Anterior cingulate cortex (tissue), 58 donors: Measurements from ENCODE around the gene LRRC7.
A peak's percentile ranks its signal among the peaks of the same experiment; 100 is the strongest.

ENCODE experiments used
- DNase-seq, 58 donors: peaks; one replicate each; lab custom pipeline; 2025; lab: John Stamatoyannopoulos, UW

Gene LRRC7

DNA sequence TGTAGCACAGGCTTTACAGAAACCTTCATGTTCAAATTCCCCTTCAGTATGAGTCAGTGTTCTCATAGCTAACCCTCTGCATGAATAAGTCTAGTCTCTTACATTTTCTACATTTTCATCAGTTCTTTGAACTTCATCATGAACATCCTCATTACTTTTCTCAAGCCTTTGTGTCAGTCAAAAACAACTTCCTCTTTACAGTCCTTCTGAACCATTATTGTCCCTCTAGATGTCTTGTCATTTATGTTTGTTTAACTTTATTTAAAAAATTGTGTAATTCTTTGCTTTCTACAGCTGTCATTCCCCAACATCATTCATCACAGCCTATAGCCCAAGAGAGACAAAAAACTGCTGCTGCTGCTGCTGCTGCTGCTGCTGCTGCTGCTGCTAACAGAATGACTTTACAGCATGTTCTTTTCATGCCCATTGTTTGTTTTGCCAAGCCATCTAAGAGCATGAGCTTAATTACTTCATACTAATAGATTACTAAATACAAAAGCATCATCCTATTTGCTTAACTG is 504.6 kb downstream of the LRRC7 start:
- DNase-seq, result no peak

DNA sequence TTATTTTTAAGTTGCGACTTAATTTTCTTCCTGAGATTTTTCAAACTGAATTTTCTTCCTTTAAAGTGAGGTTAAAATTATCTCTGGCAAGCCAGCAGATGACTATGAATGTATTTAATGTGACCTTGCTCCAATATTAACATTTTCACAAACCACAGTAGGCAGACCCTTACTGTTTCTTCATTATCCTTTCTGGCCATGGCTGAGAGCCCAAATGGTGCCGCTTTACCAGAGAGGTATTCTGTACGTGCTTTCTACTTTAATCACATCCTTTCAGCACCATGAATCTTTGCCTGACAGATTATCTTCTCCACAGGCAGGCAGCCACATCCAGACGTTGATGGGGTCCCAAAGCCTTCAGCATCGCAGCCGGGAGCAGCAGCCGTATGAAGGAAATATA is 508.0 kb downstream of the LRRC7 start:
- DNase-seq, result no peak

DNA sequence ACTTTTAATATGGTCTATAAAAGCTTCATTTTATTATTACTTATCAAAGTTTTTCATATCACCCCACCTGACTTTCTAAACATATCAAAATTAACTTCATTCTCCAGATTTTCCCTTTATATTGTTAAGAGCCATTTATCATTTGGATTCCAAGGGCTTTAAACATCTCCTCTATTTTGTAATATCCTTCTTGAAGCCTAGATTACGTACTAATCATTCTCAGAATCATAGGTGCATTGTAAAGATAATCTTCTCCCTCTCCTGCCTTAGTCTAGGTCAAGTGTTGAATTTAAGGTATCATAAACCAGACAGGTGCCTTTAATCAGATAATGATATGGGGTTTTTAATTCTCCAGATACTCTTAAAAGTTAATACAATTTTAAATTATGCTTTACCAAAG is 509.3 kb downstream of the LRRC7 start:
- no peak for DNase-seq

DNA sequence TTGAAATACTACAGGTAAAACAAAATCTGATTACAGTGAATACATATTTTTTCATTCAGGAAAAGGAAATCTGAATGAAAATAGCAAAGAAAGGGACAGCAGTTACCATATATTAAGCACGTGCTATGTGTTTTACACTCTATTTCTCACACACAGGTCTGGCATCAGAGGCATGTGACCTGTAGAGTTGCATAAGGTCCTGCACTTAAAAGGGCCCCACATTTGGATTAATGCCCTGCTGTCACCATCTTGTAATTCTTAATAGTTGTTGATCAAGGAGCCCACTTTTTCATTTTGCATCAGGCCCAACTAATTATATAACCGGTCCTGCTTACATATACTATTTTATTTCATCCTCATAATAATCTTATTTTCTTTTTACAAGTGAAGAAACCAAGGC is 511.8 kb downstream of the LRRC7 start:
- no peak for DNase-seq

DNA sequence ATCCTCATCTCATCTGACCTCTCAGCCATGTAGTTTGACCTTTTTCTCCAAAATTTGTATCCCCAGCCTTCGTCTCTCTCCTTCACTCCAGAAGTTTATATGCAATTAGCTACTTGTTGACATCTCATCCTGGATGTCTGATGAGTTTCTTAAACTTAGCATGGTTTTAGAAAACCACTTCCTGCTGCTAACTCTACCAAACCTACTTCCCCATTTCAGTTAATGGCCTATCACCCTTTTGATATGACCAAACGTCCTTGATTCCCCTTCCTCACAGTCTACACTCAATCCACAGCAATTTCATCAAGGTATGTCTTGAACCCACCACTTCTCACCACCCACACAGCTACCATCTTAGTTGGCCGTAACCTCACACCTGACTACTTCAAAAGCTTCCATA is 515.8 kb downstream of the LRRC7 start:
- DNase-seq, result no peak

DNA sequence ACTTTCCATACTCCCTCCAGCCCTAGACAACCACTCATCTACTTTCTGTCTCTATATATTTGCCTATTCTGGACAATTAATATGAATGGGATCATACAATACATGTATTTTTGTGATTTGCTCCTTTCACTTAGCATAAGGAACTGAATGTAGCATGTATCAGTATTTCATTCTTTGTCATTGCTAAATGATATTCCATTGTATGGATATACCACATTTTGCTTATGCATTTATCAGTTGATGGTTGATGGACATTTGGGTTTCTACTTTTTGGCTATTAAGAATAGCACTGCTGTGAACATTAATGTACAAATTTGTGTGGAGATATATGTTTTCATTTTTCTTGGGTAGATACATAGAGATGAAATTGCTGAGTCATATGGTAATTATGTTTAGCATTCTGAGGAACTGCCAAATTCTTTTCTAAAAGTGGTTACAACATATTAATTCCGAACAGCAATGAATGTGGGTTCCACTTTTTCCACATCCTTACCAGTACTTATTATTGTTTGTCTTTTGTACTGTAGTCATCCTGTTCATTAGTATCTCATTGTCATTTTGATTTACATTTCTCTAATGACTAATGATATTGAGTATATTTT is 516.7 kb downstream of the LRRC7 start:
- DNase-seq, result no peak

DNA sequence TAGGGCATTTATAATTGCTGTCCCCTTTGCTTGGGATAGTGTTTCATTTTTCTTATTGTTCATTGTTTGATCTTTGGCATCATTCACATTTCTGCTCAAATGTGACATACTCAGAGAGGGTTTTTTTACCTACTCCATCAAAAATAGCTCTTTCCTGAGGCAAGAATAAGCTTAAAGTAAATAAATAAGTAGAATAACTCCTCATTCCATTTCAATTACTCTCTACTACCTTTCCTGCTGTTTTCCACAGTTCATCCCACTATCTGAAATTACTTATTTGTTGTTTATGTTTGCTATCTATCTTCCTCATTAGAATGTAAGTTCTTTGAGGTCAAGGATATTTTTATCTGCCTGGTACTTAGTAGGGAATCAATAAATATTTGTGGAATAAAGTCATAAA is 517.8 kb downstream of the LRRC7 start:
- DNase-seq, result no peak

DNA sequence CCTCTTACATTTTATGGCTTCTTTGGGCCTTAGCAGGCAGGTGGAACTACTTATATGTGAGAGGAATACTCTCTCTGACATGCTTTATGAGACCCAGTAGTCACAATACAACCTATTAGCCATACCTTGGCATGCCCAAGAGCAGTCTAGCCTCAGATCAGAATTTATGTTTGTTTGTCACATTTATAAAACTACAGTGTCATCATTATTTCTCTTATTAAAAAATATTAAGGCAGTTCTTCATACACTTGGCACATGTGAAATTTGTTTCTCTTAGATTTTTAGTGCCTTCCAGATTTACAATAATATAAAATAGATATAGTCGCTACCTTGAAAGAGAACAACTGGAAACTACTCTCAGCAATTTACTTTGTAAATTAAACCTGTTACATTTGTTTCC is 519.2 kb downstream of the LRRC7 start:
- DNase-seq, result no peak

DNA sequence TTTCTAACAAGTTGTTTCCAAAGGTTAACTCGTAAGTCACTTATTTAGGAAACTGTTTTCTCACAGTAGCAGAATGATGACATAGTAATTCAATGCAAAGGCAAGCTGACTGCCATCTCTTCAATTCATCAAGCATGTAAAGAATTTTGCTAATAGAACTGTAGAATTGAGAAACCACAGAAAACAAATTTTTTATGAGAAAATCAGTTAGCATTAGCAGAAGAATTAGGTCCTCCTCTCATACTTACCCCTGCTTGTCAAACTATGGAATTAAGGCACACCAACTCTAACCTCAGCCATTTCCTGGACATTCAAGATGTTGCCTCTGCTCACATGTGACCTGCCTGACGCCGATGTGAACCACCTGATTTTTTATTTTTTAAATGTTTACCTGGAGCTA is 522.4 kb downstream of the LRRC7 start:
- DNase-seq, result no peak

DNA sequence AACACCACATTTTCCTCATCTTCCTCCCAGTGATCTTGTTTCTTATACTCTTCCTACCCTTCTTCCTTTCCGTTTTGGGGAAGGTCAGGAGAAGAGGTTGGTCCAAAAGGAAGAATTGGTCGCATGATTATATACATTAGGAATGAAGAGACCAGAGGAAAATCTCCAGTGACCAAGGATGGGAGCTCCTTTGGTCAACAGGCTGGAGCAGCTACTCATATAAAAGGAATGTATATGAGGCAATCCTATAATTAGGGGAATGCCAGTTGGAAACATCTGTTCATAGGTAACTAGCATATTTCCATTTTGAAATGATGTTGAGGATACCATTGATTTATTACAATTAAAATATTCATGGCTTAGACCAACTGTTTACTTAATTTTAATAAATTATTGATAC is 523.2 kb downstream of the LRRC7 start:
- no peak for DNase-seq

DNA sequence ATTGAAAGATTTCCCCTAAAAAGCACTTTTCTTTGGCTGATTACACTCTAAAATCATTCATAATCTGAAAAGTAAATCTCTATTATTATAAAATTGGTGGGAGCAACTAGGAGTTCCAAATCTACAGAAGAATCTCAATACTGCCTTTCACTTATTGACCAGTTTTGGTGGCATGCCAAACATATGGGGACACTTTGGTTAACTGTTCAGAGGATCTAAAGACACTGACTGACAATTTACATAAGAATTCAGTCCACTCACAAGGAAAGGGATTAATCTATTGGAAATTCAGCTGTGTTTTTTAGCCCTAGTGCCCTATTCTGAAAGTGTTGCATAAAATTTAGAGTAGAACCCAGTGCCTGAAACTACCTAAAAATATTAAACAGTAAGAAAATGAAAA is 524.1 kb downstream of the LRRC7 start:
- DNase-seq, result no peak

DNA sequence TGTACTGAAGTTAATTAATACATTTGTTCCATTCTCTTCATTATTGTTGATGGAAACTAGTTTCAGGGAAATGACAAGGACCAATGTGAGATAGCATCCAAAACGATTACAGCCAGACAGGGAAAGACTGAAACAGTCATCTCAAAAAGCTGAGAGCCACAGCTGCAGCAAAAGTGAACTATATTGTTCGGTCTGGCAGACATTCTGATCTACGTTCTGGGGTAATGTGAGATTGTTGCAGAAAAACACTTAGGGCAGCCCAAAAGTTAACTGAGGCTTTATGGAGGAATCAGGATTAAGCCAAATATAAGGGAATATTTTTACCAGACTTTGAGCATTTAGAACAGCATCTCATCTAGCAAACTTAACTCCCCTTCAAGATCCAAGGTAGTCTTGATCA is 524.8 kb downstream of the LRRC7 start:
- no peak for DNase-seq

DNA sequence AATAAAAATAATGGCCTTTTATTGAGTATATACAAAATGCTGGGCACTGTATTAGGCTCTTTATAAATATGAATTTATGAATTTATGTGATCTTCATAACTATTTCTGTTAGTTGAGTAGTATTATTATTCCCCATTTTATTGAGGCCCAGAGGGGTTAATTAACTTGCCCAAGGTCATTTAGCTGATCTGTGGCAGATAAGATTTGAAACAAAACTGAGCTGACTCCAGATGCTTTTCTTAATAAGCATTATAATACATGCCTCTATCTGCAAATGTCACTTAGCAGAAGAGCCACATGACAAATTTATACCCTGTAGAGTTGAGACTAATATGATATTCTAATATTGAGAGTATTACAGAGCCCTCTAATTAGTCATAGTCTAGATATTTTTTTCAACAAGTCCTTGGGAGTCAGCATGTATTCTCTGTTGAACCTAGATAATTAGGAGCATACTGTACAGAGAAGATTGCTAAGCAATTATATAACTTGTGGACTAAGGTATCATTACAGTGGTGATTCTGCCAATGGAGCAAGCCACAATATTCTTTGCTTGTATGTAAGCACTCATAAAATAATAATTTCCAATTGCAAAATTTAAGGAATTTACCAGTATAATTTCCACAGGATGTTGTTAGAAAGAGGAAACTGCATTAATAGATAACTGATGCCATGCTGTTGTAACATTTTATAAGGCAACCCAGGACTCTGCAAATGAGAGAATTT is 525.7 kb downstream of the LRRC7 start:
- no peak for DNase-seq

DNA sequence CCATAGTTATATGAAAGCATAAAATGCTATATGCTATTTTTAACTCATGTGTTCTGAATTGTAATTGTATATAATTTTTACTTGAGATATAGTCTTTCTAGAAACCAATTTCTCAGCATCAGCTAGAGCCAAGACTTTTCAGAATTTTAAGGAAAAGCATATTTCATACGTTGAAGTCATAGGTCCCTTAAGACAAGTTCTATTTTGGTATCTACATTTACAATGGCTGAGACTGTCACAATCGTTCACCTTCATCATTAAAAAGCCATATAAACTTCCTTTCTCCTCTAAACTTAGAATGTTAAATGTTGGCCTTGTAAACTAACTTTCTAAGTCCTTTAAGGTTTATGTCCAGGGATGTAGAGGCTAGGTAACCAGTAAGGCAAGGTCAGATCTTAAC is 533.5 kb downstream of the LRRC7 start:
- DNase-seq, result no peak

DNA sequence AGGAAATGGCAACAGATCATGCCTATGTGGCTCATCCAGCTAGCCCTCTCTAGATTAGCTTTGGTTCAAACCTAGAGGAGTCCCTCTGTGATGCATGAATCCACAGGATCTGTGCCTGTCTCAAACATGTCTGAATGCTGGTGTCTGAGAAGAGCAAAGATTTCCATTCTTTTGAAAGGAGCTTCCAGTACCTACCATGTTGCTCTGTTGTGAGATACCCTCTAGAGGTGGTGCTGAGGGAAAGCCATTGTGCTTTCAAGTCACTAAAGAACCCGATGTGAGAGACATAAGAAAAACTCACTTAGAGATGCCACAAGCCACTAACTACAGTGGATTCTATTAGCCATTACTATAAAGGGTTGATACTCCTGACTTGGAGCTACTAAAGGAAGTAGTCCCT is 534.1 kb downstream of the LRRC7 start:
- DNase-seq, result no peak

DNA sequence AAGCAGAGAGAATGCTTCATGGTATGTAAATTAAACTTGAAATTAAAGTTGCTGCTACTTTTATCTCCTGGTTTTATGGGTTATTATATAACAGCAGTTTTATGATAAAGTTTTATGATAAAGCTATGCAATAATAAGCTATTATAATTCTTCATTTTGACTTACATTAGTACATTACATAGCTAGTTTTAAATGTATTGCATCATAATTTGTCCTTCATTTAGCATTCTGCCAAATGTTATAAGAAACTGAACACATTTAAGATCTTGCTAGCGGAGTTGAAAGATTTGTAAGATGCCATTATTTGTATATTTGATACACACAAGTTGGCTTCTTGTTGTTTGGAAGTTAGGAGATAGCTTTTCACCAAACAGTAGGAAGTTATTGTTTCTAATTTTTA is 536.0 kb downstream of the LRRC7 start:
- no peak for DNase-seq

DNA sequence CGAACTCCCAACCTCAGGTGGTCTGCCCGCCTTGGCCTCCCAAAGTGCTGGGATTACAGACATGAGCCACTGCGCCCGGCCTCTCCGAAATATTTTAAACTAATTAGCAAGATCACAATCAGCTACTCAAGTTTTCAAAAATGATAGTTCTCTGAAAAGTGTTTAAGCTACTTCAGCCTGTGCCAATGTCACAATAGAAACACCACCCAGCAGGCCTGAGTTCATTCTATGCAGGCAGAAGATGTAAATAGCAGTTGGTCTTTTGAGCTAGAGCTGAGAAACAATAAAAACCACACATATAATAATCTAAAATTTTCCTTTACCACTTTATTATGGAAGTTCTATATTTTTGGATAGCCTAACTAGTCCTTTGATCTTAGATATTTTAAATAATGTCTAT is 541.5 kb downstream of the LRRC7 start:
- no peak for DNase-seq

DNA sequence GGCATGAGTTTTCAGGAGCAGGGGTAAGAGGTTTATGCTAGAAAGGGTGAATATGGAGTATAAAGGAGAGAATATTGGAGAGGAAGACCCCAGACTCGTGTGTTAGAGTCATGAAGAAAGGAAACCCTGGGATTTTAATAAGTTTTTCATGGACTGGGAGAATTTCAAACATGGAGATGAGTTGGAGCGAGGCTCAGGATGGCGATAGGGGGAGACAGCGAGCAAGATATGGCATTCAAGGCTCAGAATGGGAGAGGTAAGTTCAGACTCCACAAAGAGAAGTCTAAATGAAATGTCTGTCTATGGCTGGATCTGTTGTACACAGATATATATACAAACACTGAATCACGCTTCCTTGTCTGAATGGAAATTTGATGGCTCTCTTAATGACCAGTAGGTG is 545.1 kb downstream of the LRRC7 start:
- DNase-seq, result no peak

DNA sequence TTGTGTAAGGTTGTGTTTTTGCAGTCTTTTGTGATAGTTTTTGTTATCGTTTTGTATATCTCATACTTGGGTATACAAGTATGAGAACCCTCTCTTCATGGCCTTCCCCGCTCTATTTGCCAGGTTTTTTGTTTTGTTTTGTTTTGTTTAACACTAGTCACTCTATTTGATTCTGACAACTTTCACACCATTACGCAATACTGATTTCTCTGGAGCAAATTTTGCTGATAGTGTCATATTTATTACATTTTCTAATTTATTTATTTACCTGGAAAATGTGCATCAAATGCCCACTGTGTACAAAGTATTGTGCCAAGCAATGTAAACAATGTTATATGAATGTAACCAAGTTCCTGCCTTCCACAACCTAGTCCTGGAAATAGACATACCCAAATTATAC is 547.6 kb downstream of the LRRC7 start:
- DNase-seq, result no peak

DNA sequence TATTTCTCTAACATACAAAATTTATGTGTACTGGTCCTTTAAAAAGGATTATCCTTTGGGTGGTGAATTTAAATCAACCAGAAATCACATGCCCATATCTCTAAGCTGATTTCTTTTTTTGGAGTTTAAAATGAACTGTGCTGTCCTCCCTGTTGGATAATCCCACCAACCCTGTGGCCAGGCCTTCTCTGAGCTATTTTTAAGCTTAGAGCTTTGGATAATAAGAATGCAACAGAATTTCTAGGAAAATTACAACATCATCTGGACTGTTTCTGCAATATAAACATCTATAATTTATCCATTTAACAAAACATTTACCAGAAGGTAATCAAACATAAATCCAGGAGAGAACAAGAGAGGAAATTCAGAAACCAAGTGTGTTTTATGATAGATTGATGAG is 549.3 kb downstream of the LRRC7 start:
- DNase-seq, result no peak

DNA sequence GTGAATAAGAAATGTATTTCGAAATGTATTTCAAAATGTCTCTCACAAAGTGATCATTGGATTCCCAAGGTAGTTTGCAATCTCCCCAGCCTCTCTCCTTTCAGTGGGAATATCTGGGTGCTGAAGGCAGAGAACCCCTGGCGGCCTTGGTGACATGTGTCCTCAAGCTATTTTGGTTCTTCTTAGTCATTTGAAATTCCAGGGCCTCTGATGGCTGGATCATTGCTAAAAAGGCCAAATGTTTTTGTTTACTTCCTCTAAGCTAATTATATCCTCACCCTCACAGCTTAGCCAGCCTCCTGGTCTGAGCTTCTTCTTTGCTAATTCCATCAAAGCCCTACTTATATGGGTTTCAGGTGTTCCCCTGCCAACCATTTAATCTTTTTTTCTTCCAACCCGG is 566.4 kb downstream of the LRRC7 start:
- no peak for DNase-seq

DNA sequence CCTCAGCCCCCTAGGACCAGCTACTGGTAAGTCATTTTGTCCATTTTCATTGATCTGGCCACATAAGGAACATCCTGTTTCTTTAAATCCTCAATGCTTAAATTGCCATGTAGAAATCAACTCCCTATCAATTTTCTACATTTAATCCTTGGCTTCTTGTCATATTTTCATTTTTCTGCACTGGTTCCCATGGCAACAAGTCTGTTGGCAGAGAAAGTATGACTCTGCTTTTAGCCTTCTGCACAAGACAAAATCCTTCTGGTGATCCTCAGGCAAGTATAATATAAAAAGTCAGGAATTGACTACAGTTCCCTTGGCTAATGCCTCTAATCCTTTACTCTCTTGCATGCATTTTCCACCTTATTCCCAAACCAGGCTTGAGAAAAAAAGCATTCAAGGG is 572.6 kb downstream of the LRRC7 start:
- peak in 7 of 58 donors; percentile 1 to 45 (median 6) for DNase-seq

DNA sequence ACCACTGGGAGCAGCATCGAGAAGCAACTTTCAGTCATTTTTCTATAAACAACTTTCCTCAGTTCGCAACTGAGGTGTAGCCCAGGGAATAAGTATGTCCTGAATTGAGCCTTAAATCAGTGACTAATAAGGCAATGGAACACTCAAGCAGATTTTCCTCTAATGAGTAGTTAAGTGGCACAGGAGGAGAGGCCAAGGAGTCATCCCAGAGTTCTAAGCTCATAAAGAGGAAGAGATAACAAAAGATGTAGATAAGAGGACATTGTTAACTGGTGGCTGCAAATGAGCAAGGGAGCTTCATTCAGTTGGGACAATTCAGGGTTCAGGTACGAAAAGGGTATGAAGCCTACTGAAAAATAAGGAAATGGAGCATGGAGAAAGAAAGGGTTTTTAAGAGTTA is 573.2 kb downstream of the LRRC7 start:
- DNase-seq, result no peak
